ENCODE data around the gene CENPX. TPM values are rescaled to one million over a fixed set of nuclear protein-coding genes. Genes with fewer than 3 reads are reported as not detected.

CENPX gene
- total and polyA plus RNA-seq, 2 of the 13 experiments (the other 11 are each of a cell fraction or from before 2014, with no cell fraction given): 92.7 to 170 TPM

- TF ChIP-seq, protein P1, sequence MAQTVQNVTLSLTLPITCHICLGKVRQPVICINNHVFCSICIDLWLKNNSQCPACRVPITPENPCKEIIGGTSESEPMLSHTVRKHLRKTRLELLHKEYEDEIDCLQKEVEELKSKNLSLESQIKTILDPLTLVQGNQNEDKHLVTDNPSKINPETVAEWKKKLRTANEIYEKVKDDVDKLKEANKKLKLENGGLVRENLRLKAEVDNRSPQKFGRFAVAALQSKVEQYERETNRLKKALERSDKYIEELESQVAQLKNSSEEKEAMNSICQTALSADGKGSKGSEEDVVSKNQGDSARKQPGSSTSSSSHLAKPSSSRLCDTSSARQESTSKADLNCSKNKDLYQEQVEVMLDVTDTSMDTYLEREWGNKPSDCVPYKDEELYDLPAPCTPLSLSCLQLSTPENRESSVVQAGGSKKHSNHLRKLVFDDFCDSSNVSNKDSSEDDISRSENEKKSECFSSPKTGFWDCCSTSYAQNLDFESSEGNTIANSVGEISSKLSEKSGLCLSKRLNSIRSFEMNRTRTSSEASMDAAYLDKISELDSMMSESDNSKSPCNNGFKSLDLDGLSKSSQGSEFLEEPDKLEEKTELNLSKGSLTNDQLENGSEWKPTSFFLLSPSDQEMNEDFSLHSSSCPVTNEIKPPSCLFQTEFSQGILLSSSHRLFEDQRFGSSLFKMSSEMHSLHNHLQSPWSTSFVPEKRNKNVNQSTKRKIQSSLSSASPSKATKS (CRISPR knock-in tag; IDR thresholded peaks at IDR 0.05): peak; percentile 73; the same call in 1 of the 2 replicates
- TF ChIP-seq SSRP1 (CRISPR knock-in tag; IDR thresholded peaks at IDR 0.05) (0 out of 2 replicates have a peak, but pooled peaks have one; percentile 41), TBX3 (IDR thresholded peaks at IDR 0.05; ENCODE audit: borderline replicate concordance) (no peak; the same call in 1 of the 2 replicates), ZC3H13 (CRISPR knock-in tag; IDR thresholded peaks at IDR 0.05) (no peak; the same call in none of the 2 replicates), NFYB (CRISPR knock-in tag; IDR thresholded peaks at IDR 0.05) (no peak), ELF1 (CRISPR knock-in tag; IDR thresholded peaks at IDR 0.05) (peak; percentile 48), ZNF484 (CRISPR knock-in tag; IDR thresholded peaks at IDR 0.05; ENCODE audit: borderline replicate concordance, low read depth) (no peak), TBX2 (CRISPR knock-in tag; IDR thresholded peaks at IDR 0.05; ENCODE audit: borderline replicate concordance) (peak; percentile 89), TERF1 (CRISPR knock-in tag; IDR thresholded peaks at IDR 0.05) (no peak; the same call in 1 of the 2 replicates), SMYD3 (CRISPR knock-in tag; IDR thresholded peaks at IDR 0.05) (no peak), SOX5 (CRISPR knock-in tag; IDR thresholded peaks at IDR 0.05; ENCODE audit: borderline replicate concordance) (peak; percentile 52; the same call in 1 of the 2 replicates), ZNF883 (CRISPR knock-in tag; IDR thresholded peaks at IDR 0.05; ENCODE audit: not compliant biosample characterization) (peak; percentile 90), PREB (CRISPR knock-in tag; IDR thresholded peaks at IDR 0.05) (0 out of 2 replicates have a peak, but pooled peaks have one; percentile 67), KLF9 (CRISPR knock-in tag; IDR thresholded peaks at IDR 0.05; ENCODE audit: low read depth) (peak; percentile 40; the same call in 1 of the 2 replicates), ZNF790 (CRISPR knock-in tag; IDR thresholded peaks at IDR 0.05; ENCODE audit: borderline replicate concordance) (no peak), ZFAT (CRISPR knock-in tag; conservative IDR thresholded peaks at IDR 0.05) (no peak), JARID2 (CRISPR knock-in tag; IDR thresholded peaks at IDR 0.05; ENCODE audit: insufficient replicate concordance) (peak; percentile 93), SNRNP70 (IDR thresholded peaks at IDR 0.05; ENCODE audit: low read depth, low read length) (no peak), ZNF614 (CRISPR knock-in tag; IDR thresholded peaks at IDR 0.05; ENCODE audit: borderline replicate concordance) (peak; percentile 71; the same call in 1 of the 2 replicates)
- TF ChIP-seq, protein P2, sequence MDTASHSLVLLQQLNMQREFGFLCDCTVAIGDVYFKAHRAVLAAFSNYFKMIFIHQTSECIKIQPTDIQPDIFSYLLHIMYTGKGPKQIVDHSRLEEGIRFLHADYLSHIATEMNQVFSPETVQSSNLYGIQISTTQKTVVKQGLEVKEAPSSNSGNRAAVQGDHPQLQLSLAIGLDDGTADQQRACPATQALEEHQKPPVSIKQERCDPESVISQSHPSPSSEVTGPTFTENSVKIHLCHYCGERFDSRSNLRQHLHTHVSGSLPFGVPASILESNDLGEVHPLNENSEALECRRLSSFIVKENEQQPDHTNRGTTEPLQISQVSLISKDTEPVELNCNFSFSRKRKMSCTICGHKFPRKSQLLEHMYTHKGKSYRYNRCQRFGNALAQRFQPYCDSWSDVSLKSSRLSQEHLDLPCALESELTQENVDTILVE (CRISPR knock-in tag; IDR thresholded peaks at IDR 0.05): peak; percentile 81
- TF ChIP-seq, protein P3, sequence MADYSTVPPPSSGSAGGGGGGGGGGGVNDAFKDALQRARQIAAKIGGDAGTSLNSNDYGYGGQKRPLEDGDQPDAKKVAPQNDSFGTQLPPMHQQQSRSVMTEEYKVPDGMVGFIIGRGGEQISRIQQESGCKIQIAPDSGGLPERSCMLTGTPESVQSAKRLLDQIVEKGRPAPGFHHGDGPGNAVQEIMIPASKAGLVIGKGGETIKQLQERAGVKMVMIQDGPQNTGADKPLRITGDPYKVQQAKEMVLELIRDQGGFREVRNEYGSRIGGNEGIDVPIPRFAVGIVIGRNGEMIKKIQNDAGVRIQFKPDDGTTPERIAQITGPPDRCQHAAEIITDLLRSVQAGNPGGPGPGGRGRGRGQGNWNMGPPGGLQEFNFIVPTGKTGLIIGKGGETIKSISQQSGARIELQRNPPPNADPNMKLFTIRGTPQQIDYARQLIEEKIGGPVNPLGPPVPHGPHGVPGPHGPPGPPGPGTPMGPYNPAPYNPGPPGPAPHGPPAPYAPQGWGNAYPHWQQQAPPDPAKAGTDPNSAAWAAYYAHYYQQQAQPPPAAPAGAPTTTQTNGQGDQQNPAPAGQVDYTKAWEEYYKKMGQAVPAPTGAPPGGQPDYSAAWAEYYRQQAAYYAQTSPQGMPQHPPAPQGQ (CRISPR knock-in tag; IDR thresholded peaks at IDR 0.05; ENCODE audit: borderline replicate concordance): 0 out of 2 replicates have a peak, but pooled peaks have one; percentile 43
These were observed 19.0 kb downstream of the CENPX start (continued) for GRCh38 chr17:82003411-82004381.

All from HepG2 (cell line).